ENCODE data around the gene PLA2R1.

Gene PLA2R1

DNA sequence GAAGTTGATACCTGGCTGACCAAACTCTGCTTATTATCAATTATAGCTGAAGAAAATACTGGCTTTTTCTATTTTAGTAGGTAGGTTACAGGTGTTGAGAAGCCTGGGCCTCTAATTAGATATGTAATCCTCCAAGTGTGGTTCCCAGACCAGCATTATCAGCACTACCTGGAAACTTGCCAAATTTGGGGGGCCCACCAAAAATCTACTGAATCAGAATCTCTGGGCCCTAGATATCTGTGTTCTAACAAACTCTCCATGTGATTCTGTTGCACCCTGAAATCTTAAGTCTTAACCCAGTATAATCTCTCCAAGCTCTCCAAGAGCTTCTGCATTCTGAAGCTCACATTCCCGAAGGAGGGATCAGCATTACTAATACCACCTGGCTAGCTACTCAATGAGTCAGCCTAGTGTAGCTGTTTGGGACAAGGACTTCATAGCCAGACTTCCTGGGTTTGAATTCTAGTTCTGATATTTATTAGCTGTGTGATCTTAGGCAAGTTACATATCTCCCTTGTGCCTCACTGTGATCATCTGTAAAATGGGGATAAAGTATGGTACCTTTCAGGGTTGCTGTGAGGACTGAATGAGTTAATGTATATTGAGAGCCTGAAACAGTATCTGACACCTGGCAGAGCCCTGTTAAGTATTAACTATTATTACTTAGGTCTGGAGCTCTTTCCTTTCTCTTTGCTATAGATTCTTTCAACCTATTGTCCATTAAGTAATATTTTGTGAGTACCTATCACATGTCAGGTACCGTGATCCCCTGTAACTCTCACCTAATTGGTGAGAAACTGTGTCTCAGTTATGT is 170.3 kb downstream of the PLA2R1 start:
- no peak for DNase-seq

DNA sequence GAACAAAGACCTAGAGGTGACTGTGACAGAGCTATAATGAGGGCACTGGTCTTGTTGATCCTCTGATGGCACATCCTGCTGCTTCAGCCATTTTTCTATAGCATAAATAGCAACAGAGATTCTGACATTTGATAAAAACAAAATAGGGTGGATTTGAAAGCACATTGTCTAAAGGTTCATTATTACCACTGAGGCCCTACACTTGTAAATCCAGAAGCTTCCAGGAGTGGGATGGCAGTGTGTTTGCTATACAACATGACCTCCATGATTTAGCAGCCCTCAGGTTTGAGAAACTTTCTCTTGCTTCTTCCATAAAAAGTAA is 171.2 kb downstream of the PLA2R1 start:
- DNase-seq: no peak

DNA sequence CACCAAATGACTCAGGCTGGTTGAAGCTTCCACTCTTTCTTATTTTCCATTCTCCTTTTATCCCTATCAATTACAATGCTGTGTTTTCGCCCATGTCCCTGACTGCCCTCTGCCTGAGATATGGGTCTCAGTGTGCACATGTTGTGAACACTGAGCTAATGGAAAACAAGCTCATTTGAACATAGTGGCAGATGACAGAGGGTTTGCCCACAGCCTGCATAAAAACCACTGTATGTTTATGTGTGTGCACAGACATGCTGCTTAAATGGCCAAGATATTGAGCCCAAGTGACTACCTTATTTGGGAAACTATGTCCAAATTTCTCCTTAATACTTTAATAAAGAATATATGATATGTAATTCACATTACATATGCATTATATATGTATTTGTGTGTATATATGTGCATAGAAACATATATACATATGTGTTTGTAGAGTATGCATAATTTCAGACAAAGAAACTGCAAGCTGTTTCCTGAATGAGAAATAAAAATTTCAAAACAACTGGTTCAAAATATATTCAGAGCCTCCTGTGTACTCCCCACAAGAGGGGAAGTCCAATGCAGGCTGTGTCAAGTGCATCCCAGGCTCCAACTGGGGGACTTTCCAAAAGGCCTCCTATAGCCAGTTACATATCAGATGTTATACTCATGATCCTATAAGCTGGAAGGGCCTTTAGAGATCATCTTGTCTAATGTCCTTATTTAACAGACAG is 171.7 kb downstream of the PLA2R1 start:
- no peak for DNase-seq

DNA sequence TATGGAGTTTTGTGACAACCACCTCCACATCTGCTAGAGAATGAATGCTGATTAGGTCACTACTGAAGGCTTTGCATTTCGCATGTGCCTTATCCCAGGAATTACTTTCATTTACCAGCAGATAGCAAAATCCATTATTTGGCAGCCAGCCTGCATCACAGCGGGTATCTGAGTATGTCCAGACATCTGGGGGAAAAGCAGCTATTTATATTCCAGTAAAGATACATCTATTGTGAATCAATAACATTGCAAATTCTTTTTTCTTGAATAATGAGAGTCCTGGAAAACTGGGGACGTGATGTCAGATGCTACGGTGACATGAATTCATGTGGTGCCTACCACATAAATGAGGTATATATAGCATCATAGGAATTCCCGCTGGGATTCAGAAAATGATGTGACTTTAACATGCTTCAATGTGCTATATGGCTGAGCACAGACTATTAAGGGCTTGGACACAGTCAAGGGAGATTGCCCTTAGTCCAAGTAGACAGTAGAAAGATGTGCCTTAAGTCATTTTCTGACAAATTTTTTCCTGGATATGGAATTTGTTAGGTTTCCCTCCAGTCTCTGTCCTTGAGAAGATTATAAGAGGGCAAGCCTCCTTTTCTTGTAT is 180.2 kb downstream of the PLA2R1 start:
- DNase-seq: no peak

All from hematopoietic multipotent progenitor cell treated with erythropoietin and hydrocortisone succinate and interleukin-3 and kit ligand, for 6 days (in vitro differentiated cells).